AG04449 (cell line): ENCODE measurements around the gene MDGA2.
"Not testable (repeated sequence)": the region's sequence is repeated elsewhere in the genome, so short reads cannot be mapped to it uniquely, and the experiment has no call there.

Source experiments
- CTCF ChIA-PET: fragments of 350-600 bp; formaldehyde crosslinking; extraction: SDS; loops from one replicate; lab custom pipeline; 2021; ENCODE audit warnings: antibody characterized with exemption; lab: Yijun Ruan, JAX
- POLR2A ChIA-PET: fragments of 400-600, 350-600 bp; formaldehyde crosslinking; extraction: SDS; loops from one replicate; lab custom pipeline; 2020; ENCODE audit warnings: antibody characterized with exemption, inconsistent platforms; lab: Yijun Ruan, JAX
- DNase-seq: peaks from one replicate; pipeline ENCODE4 v3.0.0-alpha.2; 2010; ENCODE audit warnings: low read depth, low spot score
- H3K4me3 ChIP-seq: 2 replicates; pipeline ENCODE4 v1.5.1; 2011; ENCODE audit warnings: low read depth, mild to moderate bottlenecking, control low read depth, low read length
- TF ChIP-seq, protein P1 (sequence below): IDR thresholded peaks from one replicate; pipeline ENCODE4 v1.5.1; 2011; ENCODE audit warnings: mild to moderate bottlenecking, moderate library complexity, low read length, control low read depth, inconsistent platforms; ENCODE audit not compliant: insufficient read depth; ENCODE audit errors: missing control alignments

Gene MDGA2

DNA sequence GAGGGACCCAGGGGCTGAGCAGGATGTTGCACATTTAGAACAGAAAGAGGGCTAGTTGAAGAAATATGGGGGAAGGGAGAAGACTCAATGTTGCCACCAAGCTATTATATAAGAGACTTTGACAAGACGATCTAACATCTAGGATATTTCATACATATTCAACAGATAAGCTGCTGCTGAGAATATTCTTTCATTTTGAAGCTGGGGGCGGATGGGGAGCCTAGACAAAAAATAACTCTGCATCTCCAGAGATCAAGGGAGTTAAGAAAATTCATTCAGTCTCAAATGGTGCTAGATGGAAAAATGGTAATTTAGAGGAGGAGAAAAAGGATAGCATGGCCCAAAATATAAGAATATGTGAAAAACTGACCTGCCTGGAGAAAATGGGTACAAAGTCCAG is 415.6 kb downstream of the MDGA2 start:
- DNase-seq, result no peak
- TF ChIP-seq, protein P1, sequence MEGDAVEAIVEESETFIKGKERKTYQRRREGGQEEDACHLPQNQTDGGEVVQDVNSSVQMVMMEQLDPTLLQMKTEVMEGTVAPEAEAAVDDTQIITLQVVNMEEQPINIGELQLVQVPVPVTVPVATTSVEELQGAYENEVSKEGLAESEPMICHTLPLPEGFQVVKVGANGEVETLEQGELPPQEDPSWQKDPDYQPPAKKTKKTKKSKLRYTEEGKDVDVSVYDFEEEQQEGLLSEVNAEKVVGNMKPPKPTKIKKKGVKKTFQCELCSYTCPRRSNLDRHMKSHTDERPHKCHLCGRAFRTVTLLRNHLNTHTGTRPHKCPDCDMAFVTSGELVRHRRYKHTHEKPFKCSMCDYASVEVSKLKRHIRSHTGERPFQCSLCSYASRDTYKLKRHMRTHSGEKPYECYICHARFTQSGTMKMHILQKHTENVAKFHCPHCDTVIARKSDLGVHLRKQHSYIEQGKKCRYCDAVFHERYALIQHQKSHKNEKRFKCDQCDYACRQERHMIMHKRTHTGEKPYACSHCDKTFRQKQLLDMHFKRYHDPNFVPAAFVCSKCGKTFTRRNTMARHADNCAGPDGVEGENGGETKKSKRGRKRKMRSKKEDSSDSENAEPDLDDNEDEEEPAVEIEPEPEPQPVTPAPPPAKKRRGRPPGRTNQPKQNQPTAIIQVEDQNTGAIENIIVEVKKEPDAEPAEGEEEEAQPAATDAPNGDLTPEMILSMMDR, result no peak
- no peak overlapping the region for H3K4me3 ChIP-seq
- ChIA-PET POLR2A (no interaction called here), CTCF (no interaction called here)

- CTCF ChIA-PET, result no interaction called here
- H3K4me3 ChIP-seq, result no peak overlapping the region
These were observed 418.4 kb downstream of the MDGA2 start for GRCh38 chr14:47257013-47257412.

GRCh38 chr14:47252802-47253201 is 422.6 kb downstream of the MDGA2 start:
- TF ChIP-seq, protein P1, result no peak
- POLR2A ChIA-PET, result no interaction called here
- no peak overlapping the region for H3K4me3 ChIP-seq
- DNase-seq, result no peak
- CTCF ChIA-PET, result no interaction called here

More at GRCh38 chr14:47257013-47257412, 418.4 kb downstream of the MDGA2 start:
- TF ChIP-seq, protein P1, result no peak
- POLR2A ChIA-PET, result no interaction called here
- no peak for DNase-seq

DNA sequence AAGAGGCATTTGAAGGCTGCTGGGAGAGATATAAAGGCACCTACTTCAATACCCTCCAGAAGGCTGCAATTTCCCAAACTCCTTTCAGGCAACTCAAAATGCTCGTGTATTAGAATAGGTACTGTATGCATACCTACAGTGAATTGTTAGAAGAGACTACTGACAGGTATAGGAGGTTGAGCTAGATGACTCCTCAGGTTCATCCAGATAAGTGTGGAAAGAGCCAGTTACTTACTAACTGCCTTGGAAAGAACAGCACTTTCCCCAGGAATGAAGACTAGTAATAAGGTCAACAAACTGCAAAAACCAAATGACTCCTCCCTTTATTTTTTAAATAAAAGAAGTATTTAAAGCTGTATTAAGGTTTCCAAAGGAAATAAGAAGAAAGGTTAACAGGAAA is 429.0 kb downstream of the MDGA2 start:
- H3K4me3 ChIP-seq, result no peak overlapping the region
- no peak for DNase-seq
- TF ChIP-seq, protein P1, result no peak
- POLR2A ChIA-PET, result no interaction called here
- CTCF ChIA-PET, result no interaction called here

DNA sequence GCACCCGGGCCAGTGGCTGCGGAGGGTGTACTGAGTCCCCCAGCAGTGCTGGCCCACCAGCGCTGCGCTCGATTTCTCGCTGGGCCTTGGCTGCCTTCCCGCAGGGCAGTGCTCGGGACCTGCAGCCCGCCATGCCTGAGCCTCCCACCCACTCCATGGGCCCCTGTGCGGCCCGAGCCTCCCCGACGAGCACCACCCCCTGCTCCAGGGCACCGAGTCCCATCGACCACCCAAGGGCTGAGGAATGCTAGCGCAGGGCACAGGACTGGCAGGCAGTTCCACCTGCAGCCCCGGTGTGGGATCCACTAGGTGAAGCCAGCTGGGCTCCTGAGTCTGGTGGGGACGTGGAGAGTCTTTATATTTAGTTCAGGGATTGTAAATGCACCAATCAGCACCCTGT is 432.8 kb downstream of the MDGA2 start:
- POLR2A ChIA-PET, DNase-seq, H3K4me3 ChIP-seq, CTCF ChIA-PET: not testable (repeated sequence)

DNA sequence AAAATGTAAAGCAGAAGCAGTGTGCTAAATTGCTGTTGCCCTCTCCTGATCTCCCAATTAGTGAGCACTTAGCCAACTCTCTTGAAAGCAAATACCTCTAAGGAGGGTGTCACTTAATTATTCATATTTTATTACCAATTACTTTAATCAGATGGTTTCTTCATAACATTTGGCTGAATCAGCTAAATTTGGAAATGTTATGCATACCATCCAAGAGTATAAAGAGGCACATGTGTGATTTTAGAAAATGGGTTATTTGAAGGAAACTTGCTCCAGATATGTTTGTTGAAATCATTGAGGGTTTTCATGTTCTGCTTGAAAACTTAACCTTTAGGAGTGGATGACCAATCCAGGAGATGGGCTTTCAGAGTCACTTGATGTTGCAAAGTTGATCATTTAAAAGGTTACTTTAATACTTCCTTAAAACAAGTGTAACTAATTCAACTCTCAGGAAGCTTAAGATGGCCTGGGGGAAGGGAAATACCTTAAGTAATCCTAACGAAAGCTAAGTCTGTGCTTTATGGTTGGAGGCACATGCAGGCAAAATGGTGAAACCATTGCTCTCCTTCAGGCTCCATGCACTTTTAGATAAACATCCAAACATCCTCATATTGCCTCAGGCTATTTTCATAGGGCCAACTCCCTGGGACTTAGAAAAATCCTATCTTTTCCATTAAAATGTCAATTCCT is 434.5 kb downstream of the MDGA2 start:
- POLR2A ChIA-PET, result no interaction called here
- CTCF ChIA-PET, result no interaction called here
- DNase-seq, result no peak
- TF ChIP-seq, protein P1, result no peak
- H3K4me3 ChIP-seq, result no peak overlapping the region

DNA sequence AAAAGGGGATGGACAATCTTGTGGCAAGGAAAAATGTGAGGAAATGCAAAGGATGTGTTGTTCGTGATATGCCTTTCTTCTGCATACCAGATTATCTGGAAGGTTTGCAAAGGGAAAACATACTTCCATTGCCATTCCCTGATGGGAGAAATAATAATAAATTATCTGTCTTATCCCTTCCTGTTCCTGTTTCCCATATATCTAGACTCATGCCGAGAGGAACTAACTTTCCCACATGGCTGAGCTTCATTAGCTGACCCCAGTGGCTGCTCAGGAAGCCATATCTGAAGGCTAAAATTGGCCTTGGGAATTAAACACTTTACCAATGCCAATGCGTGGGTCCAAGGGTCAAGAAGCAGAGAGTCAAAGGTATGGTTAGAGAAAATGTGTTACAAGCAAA is 439.8 kb downstream of the MDGA2 start:
- DNase-seq, result no peak
- ChIA-PET POLR2A (no interaction called here), CTCF (no interaction called here)
- TF ChIP-seq, protein P1, result no peak
- no peak overlapping the region for H3K4me3 ChIP-seq
